T-cell (primary cell): ENCODE results near the gene EP400. TPM values are rescaled to one million over a fixed set of nuclear protein-coding genes. Genes with fewer than 3 reads are reported as not detected.
A peak's percentile ranks its signal among the peaks of the same experiment; 100 is the strongest.

Experiments used
- ATAC-seq, 4 experiments: fragments of 200-7000 bp in 3 of 4; fragments of 150-1000 bp in 1 of 4; cut with Tn5 transposase; replicated peaks in 1 of 4; 1 replicate in 3 of 4; 2 replicates in 1 of 4; pipeline ENCODE4 v1.10.0; 2021; ENCODE audit warnings: moderate library complexity in 3 of 4, mild to moderate bottlenecking in 2 of 4, moderate number of reproducible peaks in 1 of 4
- CTCF ChIA-PET, 2 donors: fragments of 300-600 bp; sonication (Branson Sonifier 250); formaldehyde crosslinking; loops; one replicate each; lab custom pipeline; 2022; ENCODE audit warnings: antibody characterized with exemption in 2 of 2; lab: Charles Lee
- POLR2A ChIA-PET, 2 donors: fragments of 300-600 bp; sonication (Branson Sonifier 250); formaldehyde crosslinking; loops; one replicate each; lab custom pipeline; 2022; ENCODE audit warnings: antibody characterized with exemption in 2 of 2; lab: Charles Lee
- DNase-seq, 35 experiments: peaks; one replicate each; pipeline versions ENCODE4 v3.0.0 to v3.0.0-alpha.2; 2013 to 2023
- H3K27ac ChIP-seq: one replicate; pipeline ENCODE4 v1.5.1; 2013; ENCODE audit warnings: low read length
- H3K27me3 ChIP-seq, 2 experiments: replicated peaks in 1 of 2; 1 replicate in 1 of 2; 2 replicates in 1 of 2; pipeline versions ENCODE4 v1.6.1 to v1.7.0; 2013; ENCODE audit warnings: low read length in 1 of 2, mixed read lengths in 1 of 2; ENCODE audit not compliant: control insufficient read depth in 2 of 2, insufficient read depth in 2 of 2; ENCODE audit errors: extremely low read depth in 1 of 2
- H3K36me3 ChIP-seq, 2 donors: 1 replicate in 1 of 2; 2 replicates in 1 of 2; pipeline versions ENCODE4 v1.6.1 to v1.7.0; 2013; ENCODE audit warnings: low read length in 1 of 2; ENCODE audit not compliant: control insufficient read depth in 2 of 2, insufficient read depth in 1 of 2; ENCODE audit errors: extremely low read depth in 1 of 2
- H3K4me1 ChIP-seq, 2 experiments: 1 replicate in 1 of 2; 2 replicates in 1 of 2; pipeline versions ENCODE4 v1.6.1 to v1.7.0; 2013; ENCODE audit warnings: low read length in 2 of 2, mixed read lengths in 1 of 2; ENCODE audit not compliant: insufficient read depth in 2 of 2, control insufficient read depth in 1 of 2; ENCODE audit errors: extremely low read depth in 1 of 2
- H3K4me3 ChIP-seq, 2 donors: 1 replicate in 1 of 2; 2 replicates in 1 of 2; pipeline versions ENCODE4 v1.5.1 to v1.7.0; 2013; ENCODE audit warnings: mild to moderate bottlenecking in 2 of 2, low read length in 1 of 2, moderate library complexity in 1 of 2; ENCODE audit not compliant: control insufficient read depth in 1 of 2; ENCODE audit errors: extremely low read depth in 1 of 2
- H3K9me3 ChIP-seq: 2 replicates; pipeline ENCODE4 v1.7.0; 2013
- H3K27ac Mint-ChIP-seq, 2 donors: one replicate each; pipeline ENCODE4 v1.8.0; 2020 to 2021; ENCODE audit warnings: mild to moderate bottlenecking in 2 of 2, mixed read lengths in 2 of 2
- H3K27me3 Mint-ChIP-seq, 2 donors: one replicate each; pipeline ENCODE4 v1.8.0; 2021 to 2022; ENCODE audit warnings: mixed read lengths in 2 of 2
- H3K36me3 Mint-ChIP-seq: one replicate; pipeline ENCODE4 v1.8.0; 2021; ENCODE audit warnings: mixed read lengths
- H3K4me1 Mint-ChIP-seq, 3 donors: one replicate each; pipeline ENCODE4 v1.8.0; 2020 to 2022; ENCODE audit warnings: mixed read lengths in 3 of 3, mild to moderate bottlenecking in 1 of 3
- H3K4me3 Mint-ChIP-seq, 3 donors: one replicate each; pipeline ENCODE4 v1.8.0; 2020 to 2022; ENCODE audit warnings: mild to moderate bottlenecking in 3 of 3, mixed read lengths in 3 of 3, moderate library complexity in 3 of 3
- H3K9me3 Mint-ChIP-seq, 3 donors: one replicate each; pipeline ENCODE4 v1.8.0; 2020 to 2022; ENCODE audit warnings: mixed read lengths in 3 of 3
- WGBS: methylation state at CpG from one replicate; pipeline ENCODE4 v1.1.5; 2013; ENCODE audit warnings: missing lambda C conversion rate; ENCODE audit not compliant: insufficient coverage; 5-methylcytosine and 5-hydroxymethylcytosine counted together
- total RNA-seq, 35 experiments: library from RNA in 6 of 35; stranded (reverse) in 6 of 35; fragments of 120-200 nt in 1 of 35; gene quantifications; one replicate each; pipeline versions ENCODE4 v1.2.1 to v1.2.4 and lab custom pipeline; 2013 to 2026

The EP400 gene
- total RNA-seq, 5 donors from 2014 or later (not counting 1 experiment from before 2014, with no cell fraction given): 75.7 to 84.3 (median 79.2) TPM

- no peak overlapping the region for H3K27ac Mint-ChIP-seq
- WGBS: 93% methylated on average over 18 of the region's 22 CpGs
- DNase-seq: no peak
Observed at GRCh38 chr12:131911851-131912477, 37.8 kb upstream of the EP400 start.

GRCh38 chr12:131912518-131913274, 37.0 kb upstream of the EP400 start:
- Mint-ChIP-seq H3K27me3 (no peaks in the 10 kb centered on the region), H3K4me1 (no peaks in the 10 kb centered on the region), H3K36me3 (peaks cover 10% of the 10 kb centered on the region), H3K4me3 (no peak overlapping the region), H3K9me3 (no peaks in the 10 kb centered on the region), H3K27ac (no peak overlapping the region)
- H3K4me1 ChIP-seq: peaks cover 0 to 4% of the 10 kb centered on the region in 2 experiments
- CTCF ChIA-PET: interaction anchor here in 1 of 2 donors (0.5 kb wide), 1 partner anchor 401 kb away, joined by 4 read pairs; no protein-coding TSS in a partner anchor
- H3K4me3 ChIP-seq: no peak overlapping the region
- no peak overlapping the region for H3K27ac ChIP-seq
- H3K27me3 ChIP-seq: no peaks in the 10 kb centered on the region
- H3K36me3 ChIP-seq: peaks cover 55 to 72% of the 10 kb centered on the region in 2 donors
- DNase-seq (no peak), ATAC-seq (no peak)
- H3K9me3 ChIP-seq: no peaks in the 10 kb centered on the region
- 92% methylated on average over 18 of the region's 20 CpGs for WGBS
- POLR2A ChIA-PET: no interaction called here

More at GRCh38 chr12:131911851-131912477, 37.8 kb upstream of the EP400 start:
- no peak overlapping the region for H3K4me3 ChIP-seq
- Mint-ChIP-seq H3K4me1 (no peaks in the 10 kb centered on the region), H3K27me3 (no peaks in the 10 kb centered on the region), H3K4me3 (no peak overlapping the region), H3K36me3 (peaks cover 10% of the 10 kb centered on the region), H3K9me3 (no peaks in the 10 kb centered on the region)
- H3K4me1 ChIP-seq: no peaks in the 10 kb centered on the region
- H3K36me3 ChIP-seq: peaks cover 55 to 68% of the 10 kb centered on the region in 2 donors
- no peak for ATAC-seq
- no peaks in the 10 kb centered on the region for H3K9me3 ChIP-seq
- ChIA-PET POLR2A (no interaction called here), CTCF (no interaction called here)
- no peak overlapping the region for H3K27ac ChIP-seq
- no peaks in the 10 kb centered on the region for H3K27me3 ChIP-seq

GRCh38 chr12:131913666-131914065, 36.1 kb upstream of the EP400 start:
- peaks cover 51 to 70% of the 10 kb centered on the region in 2 donors for H3K36me3 ChIP-seq
- no peak for DNase-seq

GRCh38 chr12:131914179-131914702, 35.5 kb upstream of the EP400 start:
- Histone ChIP-seq H3K4me1 (peaks cover 0 to 11% of the 10 kb centered on the region in 2 experiments), H3K4me3 (no peak overlapping the region), H3K27me3 (no peaks in the 10 kb centered on the region), H3K36me3 (peaks cover 51 to 70% of the 10 kb centered on the region in 2 donors), H3K9me3 (no peaks in the 10 kb centered on the region), H3K27ac (no peak overlapping the region)
- H3K4me1 Mint-ChIP-seq: no peaks in the 10 kb centered on the region
- peaks cover 7% of the 10 kb centered on the region for H3K36me3 Mint-ChIP-seq
- ChIA-PET POLR2A (no interaction called here), CTCF (no interaction called here)
- ATAC-seq (no peak), DNase-seq (no peak)
- peak overlapping the region in 1 of 2 donors; percentile 39 for H3K27ac Mint-ChIP-seq
- H3K27me3 Mint-ChIP-seq: no peaks in the 10 kb centered on the region
- no peaks in the 10 kb centered on the region for H3K9me3 Mint-ChIP-seq
- WGBS: 90% methylated on average over 9 of the region's 14 CpGs
- H3K4me3 Mint-ChIP-seq: no peak overlapping the region

More at GRCh38 chr12:131913666-131914065, 36.1 kb upstream of the EP400 start:
- H3K9me3 ChIP-seq: no peaks in the 10 kb centered on the region
- no peaks in the 10 kb centered on the region for H3K27me3 Mint-ChIP-seq
- no peaks in the 10 kb centered on the region for H3K9me3 Mint-ChIP-seq
- peaks cover 10% of the 10 kb centered on the region for H3K36me3 Mint-ChIP-seq
- H3K27ac ChIP-seq: no peak overlapping the region
- H3K4me3 ChIP-seq: no peak overlapping the region
- POLR2A ChIA-PET: no interaction called here
- no peaks in the 10 kb centered on the region for H3K27me3 ChIP-seq
- H3K4me1 Mint-ChIP-seq: no peaks in the 10 kb centered on the region
- H3K27ac Mint-ChIP-seq: no peak overlapping the region
- ATAC-seq: no peak
- 93% methylated on average over 2 of the region's 8 CpGs for WGBS
- H3K4me3 Mint-ChIP-seq: no peak overlapping the region
- H3K4me1 ChIP-seq: peaks cover 0 to 11% of the 10 kb centered on the region in 2 experiments
- CTCF ChIA-PET: no interaction called here

GRCh38 chr12:131915000-131915689, 34.6 kb upstream of the EP400 start:
- WGBS: 93% methylated on average over 9 of the region's 20 CpGs
- no peaks in the 10 kb centered on the region for H3K27me3 Mint-ChIP-seq
- Histone ChIP-seq H3K4me3 (no peak overlapping the region), H3K27ac (no peak overlapping the region), H3K4me1 (peaks cover 0 to 11% of the 10 kb centered on the region in 2 experiments), H3K9me3 (no peaks in the 10 kb centered on the region), H3K36me3 (peaks cover 50 to 63% of the 10 kb centered on the region in 2 donors), H3K27me3 (no peaks in the 10 kb centered on the region)
- H3K4me3 Mint-ChIP-seq: no peak overlapping the region
- peaks cover 7% of the 10 kb centered on the region for H3K36me3 Mint-ChIP-seq
- H3K4me1 Mint-ChIP-seq: no peaks in the 10 kb centered on the region
- no peaks in the 10 kb centered on the region for H3K9me3 Mint-ChIP-seq
- DNase-seq (no peak), ATAC-seq (no peak)
- CTCF ChIA-PET: no interaction called here
- POLR2A ChIA-PET: no interaction called here
- H3K27ac Mint-ChIP-seq: no peak overlapping the region

- CTCF ChIA-PET: no interaction called here
- Mint-ChIP-seq H3K36me3 (peaks cover 10% of the 10 kb centered on the region), H3K27ac (no peak overlapping the region), H3K27me3 (no peaks in the 10 kb centered on the region), H3K4me3 (no peak overlapping the region), H3K4me1 (no peaks in the 10 kb centered on the region), H3K9me3 (no peaks in the 10 kb centered on the region)
- WGBS: 94% methylated on average over 20 of the region's 21 CpGs
- DNase-seq (no peak), ATAC-seq (no peak)
- Histone ChIP-seq H3K27ac (no peak overlapping the region), H3K4me1 (peaks cover 0 to 11% of the 10 kb centered on the region in 2 experiments), H3K36me3 (peaks cover 43 to 57% of the 10 kb centered on the region in 2 donors), H3K27me3 (no peaks in the 10 kb centered on the region), H3K4me3 (no peak overlapping the region), H3K9me3 (no peaks in the 10 kb centered on the region)
- POLR2A ChIA-PET: no interaction called here
Observed at GRCh38 chr12:131915823-131916222, 33.9 kb upstream of the EP400 start.
